H1 (cell line): Measurements from ENCODE around the gene APOL5. TPM values are rescaled to one million over a fixed set of nuclear protein-coding genes. Genes with fewer than 3 reads are reported as not detected.

ENCODE experiments used
- CTCF ChIA-PET: fragments of 300-600 bp; sonication (Branson Sonifier 250); formaldehyde crosslinking; loops from one replicate; lab custom pipeline; 2021; ENCODE audit not compliant: partially characterized antibody; lab: Charles Lee
- POLR2A ChIA-PET: fragments of 300-600 bp; sonication (Branson Sonifier 250); formaldehyde crosslinking; loops from one replicate; lab custom pipeline; 2021; ENCODE audit warnings: inconsistent platforms; ENCODE audit not compliant: partially characterized antibody; lab: Charles Lee
- DNase-seq, 2 experiments: peaks; one replicate each; pipeline versions ENCODE4 v3.0.0 to v3.0.0-alpha.2; 2010 to 2022; ENCODE audit warnings: low spot score in 2 of 2, low read depth in 1 of 2, mixed read lengths in 1 of 2
- FAIRE-seq: peaks from 2 replicates; lab custom pipeline; 2011; peaks lifted over from hg19 to GRCh38; lab: Jason Lieb, UNC
- H2AFZ ChIP-seq: 2 replicates; pipeline ENCODE4 v1.8.1; 2012; ENCODE audit warnings: low read length, inconsistent platforms
- H2AK5ac ChIP-seq: 2 replicates; pipeline ENCODE4 v1.6.1; 2013; ENCODE audit warnings: low read depth, low read length
- H2BK120ac ChIP-seq: replicated peaks from 2 replicates; pipeline ENCODE3; 2013; ENCODE audit warnings: low read depth, low read length, inconsistent platforms
- H2BK12ac ChIP-seq: 2 replicates; pipeline ENCODE4 v1.6.1; 2013; ENCODE audit warnings: low read depth, low read length
- H2BK15ac ChIP-seq: 2 replicates; pipeline ENCODE4 v1.6.1; 2013; ENCODE audit warnings: low read length
- H2BK20ac ChIP-seq: 2 replicates; pipeline ENCODE4 v1.6.1; 2013; ENCODE audit warnings: low read length
- H2BK5ac ChIP-seq: 2 replicates; pipeline ENCODE4 v1.6.1; 2013; ENCODE audit warnings: low read depth, low read length
- H3K14ac ChIP-seq: 2 replicates; pipeline ENCODE4 v1.6.1; 2013; ENCODE audit warnings: inconsistent platforms; ENCODE audit not compliant: insufficient read length
- H3K18ac ChIP-seq: 2 replicates; pipeline ENCODE4 v1.6.1; 2013; ENCODE audit warnings: low read length; ENCODE audit errors: extremely low read depth
- H3K23ac ChIP-seq: 2 replicates; pipeline ENCODE4 v1.6.1; 2013; ENCODE audit warnings: inconsistent platforms; ENCODE audit not compliant: insufficient read length
- H3K23me2 ChIP-seq: 2 replicates; pipeline ENCODE4 v1.6.1; 2013; ENCODE audit warnings: low read depth, low read length
- H3K27ac ChIP-seq: 2 replicates; pipeline ENCODE4 v1.6.1; 2011; ENCODE audit warnings: low read depth, low read length, inconsistent platforms
- H3K27me3 ChIP-seq, 4 experiments: replicated peaks in 1 of 4; 1 replicate in 1 of 4; 2 replicates in 3 of 4; pipeline versions ENCODE4 v1.6.1 to v1.8.1; 2011 to 2013; ENCODE audit warnings: low read length in 3 of 4, mild to moderate bottlenecking in 3 of 4, inconsistent platforms in 2 of 4, mixed read lengths in 2 of 4, moderate library complexity in 1 of 4; ENCODE audit not compliant: control insufficient read depth in 3 of 4, insufficient read depth in 3 of 4; ENCODE audit errors: extremely low read depth in 1 of 4
- H3K36me3 ChIP-seq, 4 experiments: 2 replicates each; pipeline versions ENCODE4 v1.6.1 to v1.8.1; 2011 to 2013; ENCODE audit warnings: mild to moderate bottlenecking in 4 of 4, low read length in 3 of 4, moderate library complexity in 2 of 4, control low read depth in 1 of 4, inconsistent platforms in 1 of 4; ENCODE audit not compliant: insufficient read depth in 4 of 4, control insufficient read depth in 2 of 4
- H3K4ac ChIP-seq: replicated peaks from 2 replicates; pipeline ENCODE3; 2013; ENCODE audit warnings: low read length, low read depth, mixed read lengths, inconsistent platforms; ENCODE audit not compliant: insufficient read length
- H3K4me1 ChIP-seq, 4 experiments: replicated peaks in 1 of 4; 1 replicate in 1 of 4; 2 replicates in 3 of 4; pipeline versions ENCODE4 v1.6.1 to v1.8.1; 2011 to 2013; ENCODE audit warnings: low read length in 3 of 4, inconsistent platforms in 2 of 4, mixed read lengths in 1 of 4; ENCODE audit not compliant: insufficient read depth in 4 of 4, control insufficient read depth in 3 of 4
- H3K4me2 ChIP-seq, 2 experiments: 2 replicates each; pipeline versions ENCODE4 v1.6.1 to v1.8.1; 2011 to 2013; ENCODE audit warnings: low read depth in 2 of 2, low read length in 2 of 2, control low read depth in 1 of 2, inconsistent platforms in 1 of 2, mild to moderate bottlenecking in 1 of 2; ENCODE audit not compliant: insufficient read depth in 1 of 2
- H3K4me3 ChIP-seq, 4 experiments: fragments of 200-600, 300-600 bp in 1 of 4; sonication (generic), shearing (Covaris generic), sonication (Bioruptor Twin) in 1 of 4; 2 replicates each; pipeline versions ENCODE4 v1.5.1 to v1.8.1; 2011 to 2016; ENCODE audit warnings: low read length in 4 of 4, low read depth in 3 of 4, control low read depth in 2 of 4, inconsistent platforms in 2 of 4, mild to moderate bottlenecking in 2 of 4, mixed read lengths in 1 of 4, moderate library complexity in 1 of 4; ENCODE audit not compliant: insufficient read depth in 2 of 4; ENCODE audit errors: extremely low read depth in 1 of 4
- H3K56ac ChIP-seq: replicated peaks from 2 replicates; pipeline ENCODE3; 2013; ENCODE audit warnings: low read depth, mild to moderate bottlenecking, mixed read lengths, low read length, inconsistent platforms; ENCODE audit not compliant: insufficient read length
- H3K79me1 ChIP-seq: 2 replicates; pipeline ENCODE4 v1.6.1; 2013; ENCODE audit warnings: low read depth, low read length, control low read depth
- H3K79me2 ChIP-seq, 2 experiments: 2 replicates each; pipeline versions ENCODE4 v1.6.1 to v1.8.1; 2012 to 2013; ENCODE audit warnings: low read length in 2 of 2, mild to moderate bottlenecking in 2 of 2, inconsistent platforms in 1 of 2; ENCODE audit not compliant: insufficient read depth in 2 of 2, control insufficient read depth in 1 of 2
- H3K9ac ChIP-seq, 4 experiments: replicated peaks in 1 of 4; 1 replicate in 1 of 4; 2 replicates in 3 of 4; pipeline versions ENCODE4 v1.6.1 to v1.8.1; 2011 to 2013; ENCODE audit warnings: low read depth in 3 of 4, low read length in 3 of 4, control low read depth in 2 of 4, mild to moderate bottlenecking in 2 of 4, moderate library complexity in 2 of 4, inconsistent platforms in 1 of 4; ENCODE audit errors: extremely low read depth in 1 of 4
- H3K9me3 ChIP-seq, 2 experiments: 2 replicates each; pipeline versions ENCODE4 v1.6.1 to v1.8.1; 2012 to 2013; ENCODE audit warnings: mild to moderate bottlenecking in 2 of 2, moderate library complexity in 2 of 2, control low read depth in 1 of 2, inconsistent platforms in 1 of 2, low read depth in 1 of 2, low read length in 1 of 2, mixed read lengths in 1 of 2; ENCODE audit not compliant: insufficient read depth in 2 of 2
- H4K20me1 ChIP-seq, 2 experiments: replicated peaks in 1 of 2; 2 replicates each; pipeline versions ENCODE3 to v1.8.1; 2011 to 2013; ENCODE audit warnings: inconsistent platforms in 2 of 2, low read length in 2 of 2, mild to moderate bottlenecking in 1 of 2; ENCODE audit not compliant: insufficient read depth in 2 of 2, control insufficient read depth in 1 of 2
- H4K5ac ChIP-seq: 2 replicates; pipeline ENCODE4 v1.6.1; 2013; ENCODE audit warnings: low read length, low read depth, mixed read lengths, inconsistent platforms; ENCODE audit not compliant: insufficient read length
- H4K8ac ChIP-seq: 2 replicates; pipeline ENCODE4 v1.8.0; 2013; ENCODE audit warnings: mild to moderate bottlenecking, moderate library complexity, low read length, inconsistent platforms; ENCODE audit not compliant: insufficient read depth; ENCODE audit errors: extremely low read depth
- H4K91ac ChIP-seq: replicated peaks from 2 replicates; pipeline ENCODE3; 2013; ENCODE audit warnings: low read length, mixed read lengths, inconsistent platforms; ENCODE audit not compliant: insufficient read length
- GABPA ChIP-seq: IDR thresholded peaks from 2 replicates; pipeline ENCODE4 v1.6.1; 2011; ENCODE audit warnings: mild to moderate bottlenecking, low read length, moderate library complexity, borderline replicate concordance; ENCODE audit not compliant: insufficient read depth
- HDAC2 ChIP-seq, 2 experiments: fragments of 300-600 bp in 1 of 2; sonication (generic) in 1 of 2; IDR thresholded peaks; 2 replicates each; pipeline ENCODE4 v1.6.1; 2011 to 2012; ENCODE audit warnings: low read depth in 2 of 2, low read length in 2 of 2, mild to moderate bottlenecking in 2 of 2, moderate library complexity in 2 of 2, borderline replicate concordance in 1 of 2, inconsistent platforms in 1 of 2
- MAFK ChIP-seq: IDR thresholded peaks from 2 replicates; pipeline ENCODE4 v1.6.1; 2012; ENCODE audit warnings: low read depth, mild to moderate bottlenecking, improper control_type of control experiment, low read length
- MAX ChIP-seq: IDR thresholded peaks from 2 replicates; pipeline ENCODE4 v1.6.1; 2012; ENCODE audit warnings: inconsistent platforms
- PHF8 ChIP-seq: fragments of 200-600 bp; sonication (generic); conservative IDR thresholded peaks from 2 replicates; pipeline ENCODE4 v1.7.1; 2012; ENCODE audit warnings: low read depth, mild to moderate bottlenecking, inconsistent platforms, low read length, moderate library complexity
- SIN3A ChIP-seq, 2 experiments: IDR thresholded peaks in 1 of 2; conservative IDR thresholded peaks in 1 of 2; 2 replicates each; pipeline ENCODE4 v1.6.1; 2011 to 2012; ENCODE audit warnings: low read length in 2 of 2, improper control_type of control experiment in 1 of 2, low read depth in 1 of 2, mild to moderate bottlenecking in 1 of 2
- USF2 ChIP-seq: IDR thresholded peaks from 2 replicates; pipeline ENCODE4 v1.6.1; 2011; ENCODE audit warnings: low read length, improper control_type of control experiment
- WGBS, 2 experiments: shearing (Covaris generic) in 1 of 2; methylation state at CpG; one replicate each; pipeline versions ENCODE4 v1.1.6 to v1.1.7; 2013 to 2015; ENCODE audit warnings: low lambda C conversion rate in 2 of 2, mixed read lengths in 2 of 2, inconsistent platforms in 1 of 2, low coverage in 1 of 2, missing lambda C conversion rate in 1 of 2; ENCODE audit not compliant: insufficient replicate concordance in 2 of 2, insufficient coverage in 1 of 2, insufficient read length in 1 of 2; ENCODE audit errors: extremely low coverage in 1 of 2, missing lambda C conversion rate in 1 of 2; 5-methylcytosine and 5-hydroxymethylcytosine counted together
- polyA plus RNA-seq, 7 experiments: library from polyadenylated mRNA; depleted of rRNA in 3 of 7; stranded (reverse) in 5 of 7; unstranded in 2 of 7; fragments of >200 nt in 5 of 7; fragments of 200-250 nt in 2 of 7; gene quantifications; 1 replicate in 5 of 7; 2 replicates in 1 of 7; 4 replicates in 1 of 7; pipeline versions ENCODE4 v1.2.1 to v1.2.3, GENCODE V29; 2011 to 2013; ENCODE audit warnings: missing spikeins in 2 of 7, mixed read lengths in 2 of 7
- total RNA-seq: library from RNA; stranded (reverse); fragmentation: NEBNext Ultra II Directional; extraction: Animal tissue kit (Norgen Biotek cat#: 25700); gene quantifications from 2 replicates; pipeline ENCODE4 v1.2.1, GENCODE V29; 2021

Gene APOL5
- total and polyA plus RNA-seq, 2 of the 8 experiments (the other 6 are each of a cell fraction or from before 2014, with no cell fraction given) = not detected

GRCh38 chr22:35685731-35686130 lies 31.9 kb upstream of the APOL5 start:
- H2BK20ac ChIP-seq = no peak overlapping the region
- no peaks in the 10 kb centered on the region for H3K9me3 ChIP-seq
- no peak overlapping the region for H3K23ac ChIP-seq
- ChIA-PET CTCF (interaction anchor here (0.5 to 3.6 kb wide), 8 partner anchors 11 to 439 kb away, joined by 3 to 25 read pairs (median 5); partner anchors contain the start of gene APOL6), POLR2A (interaction anchor here (0.6 kb wide), 1 partner anchor 74 kb away, joined by 3 read pairs; no protein-coding TSS in a partner anchor)
- H2BK12ac ChIP-seq = no peak overlapping the region
- H4K91ac ChIP-seq = no peak overlapping the region
- no peaks in the 10 kb centered on the region for H3K4me1 ChIP-seq
- peaks cover 2% of the 10 kb centered on the region; the same call in 1 of the 2 replicates for H3K23me2 ChIP-seq
- H3K18ac ChIP-seq = no peak overlapping the region
- no peaks in the 10 kb centered on the region for H3K79me1 ChIP-seq
- H3K27me3 ChIP-seq = no peaks in the 10 kb centered on the region
- no peaks in the 10 kb centered on the region for H3K79me2 ChIP-seq
- H2AFZ ChIP-seq = no peak overlapping the region
- no peak overlapping the region for H4K8ac ChIP-seq
- no peak overlapping the region for H4K5ac ChIP-seq
- TF ChIP-seq MAFK (no peak), PHF8 (no peak), GABPA (no peak), SIN3A (conservative IDR thresholded peaks at IDR 0.05 in 1 of 2, IDR thresholded peaks at IDR 0.05 in 1 of 2; ENCODE audit: low read depth in 1 of 2, low read length in 2 of 2) (no peak), HDAC2 (IDR thresholded peaks at IDR 0.05; ENCODE audit: borderline replicate concordance in 1 of 2, low read depth in 2 of 2, low read length in 2 of 2) (no peak), MAX (no peak), USF2 (no peak)
- H2BK5ac ChIP-seq = no peak overlapping the region
- no peak overlapping the region for H2BK120ac ChIP-seq
- H3K14ac ChIP-seq = no peak overlapping the region
- no peak overlapping the region for H3K4me2 ChIP-seq
- H2AK5ac ChIP-seq = no peak overlapping the region
- H3K56ac ChIP-seq = no peak overlapping the region
- 94% methylated on average over 11 of the region's 11 CpGs; no CpG with 5 or more reads in 1 of the 2 experiments for WGBS, 2 experiments
- DNase-seq = no peak
- no peak overlapping the region for H3K4ac ChIP-seq
- H3K4me3 ChIP-seq = no peak overlapping the region
- no peak for FAIRE-seq
- H3K36me3 ChIP-seq = no peaks in the 10 kb centered on the region
- H3K9ac ChIP-seq = no peak overlapping the region
- H4K20me1 ChIP-seq = no peaks in the 10 kb centered on the region
- H2BK15ac ChIP-seq = no peak overlapping the region
- no peak overlapping the region for H3K27ac ChIP-seq
